Neural progenitor cell (in vitro differentiated cells): ENCODE results near the gene EYS.

Source experiments
- CTCF ChIP-seq: fragments of 200-600 bp; sonication (generic); IDR thresholded peaks from 2 replicates; pipeline ENCODE4 v1.5.1; 2017; ENCODE audit warnings: antibody characterized with exemption, mild to moderate bottlenecking
- EZH2 ChIP-seq: fragments of 200-600 bp; sonication (generic); IDR thresholded peaks from 2 replicates; pipeline ENCODE4 v1.6.1; 2017; ENCODE audit warnings: antibody characterized with exemption, mild to moderate bottlenecking, moderate library complexity
- EZH2phosphoT487 ChIP-seq: fragments of 200-600 bp; sonication (generic); IDR thresholded peaks from 2 replicates; pipeline ENCODE4 v1.6.1; 2017; ENCODE audit warnings: antibody characterized with exemption

GRCh38 chr6:64141680-64142079 is 1565.3 kb downstream of the EYS start:
- TF ChIP-seq CTCF (no peak), EZH2 (no peak), EZH2phosphoT487 (no peak)
